ENCODE measurements around the gene AEN. TPM values are rescaled to one million over a fixed set of nuclear protein-coding genes. Genes with fewer than 3 reads are reported as not detected.

AEN gene
- total RNA-seq, 1 donor from 2014 or later, result 41.9 TPM

DNA sequence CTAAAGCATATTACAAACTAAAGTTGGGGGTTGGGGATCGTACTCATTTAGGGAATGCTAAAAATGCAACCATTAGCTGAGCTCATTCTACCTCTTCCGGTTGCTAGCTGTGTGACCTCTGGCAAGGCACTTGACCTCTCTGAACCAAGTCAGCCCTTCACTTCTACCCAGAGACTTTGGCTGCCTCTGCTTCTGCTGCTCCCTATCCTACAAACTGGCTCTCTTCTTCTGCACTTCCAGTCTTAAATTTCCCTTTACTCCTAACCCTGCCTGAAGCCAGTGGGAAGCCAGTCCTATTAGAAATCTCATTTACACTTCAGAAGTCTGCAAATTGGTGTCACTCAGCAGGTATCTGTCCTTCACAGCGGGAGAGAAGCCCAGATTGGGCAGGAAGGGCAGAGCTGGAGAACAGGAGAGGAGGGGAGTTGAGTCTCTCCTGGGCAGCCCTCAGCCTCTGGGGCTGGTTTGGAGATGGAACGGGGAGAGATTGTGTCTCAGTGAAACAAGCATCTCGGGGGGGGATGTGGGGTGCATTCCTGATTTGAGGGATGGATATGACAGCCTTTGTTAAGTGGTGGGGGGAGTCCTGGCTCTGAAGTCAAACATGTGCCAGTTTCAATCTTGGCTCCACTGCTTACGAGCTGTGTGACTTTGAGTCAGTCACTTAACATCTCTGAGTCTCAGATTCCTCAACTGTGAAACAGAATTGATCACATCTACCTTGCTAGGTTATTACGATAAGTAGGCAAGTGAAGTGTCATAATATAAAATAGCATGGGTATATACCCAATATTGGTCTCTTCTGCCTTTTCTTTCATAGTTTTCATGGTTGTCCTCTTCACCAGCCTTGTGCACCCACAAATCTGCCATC is 7.8 kb upstream of the AEN start:
- no peak overlapping the region for H3K4me3 Mint-ChIP-seq
- no peak overlapping the region for H3K27ac Mint-ChIP-seq
- H3K4me1 Mint-ChIP-seq, result peaks cover 8% of the 10 kb centered on the region
- DNase-seq (no peak), ATAC-seq (ENCODE audit: low read depth) (no peak)
- CTCF ChIA-PET, result interaction anchor here (0.6 kb wide), 1 partner anchor 15 kb away, joined by 3 read pairs; no protein-coding TSS in a partner anchor
- no peaks in the 10 kb centered on the region for H3K36me3 Mint-ChIP-seq (ENCODE audit: low read depth)
- TF ChIP-seq CTCF (IDR thresholded peaks at IDR 0.05), result no peak
- peaks cover 31% of the 10 kb centered on the region for H3K27me3 Mint-ChIP-seq
- no peaks in the 10 kb centered on the region for H3K9me3 Mint-ChIP-seq
- POLR2A ChIA-PET, result no interaction called here
- intact Hi-C loops (cut with micrococcal nuclease), result no loop called here

- peaks cover 8% of the 10 kb centered on the region for H3K4me1 Mint-ChIP-seq
- ChIA-PET CTCF (interaction anchor here (1.0 to 1.1 kb wide), 2 partner anchors 9 to 289 kb away, joined by 3 to 6 read pairs; no protein-coding TSS in a partner anchor), POLR2A (interaction anchor here (0.7 to 1.4 kb wide), 2 partner anchors 9 to 23 kb away, joined by 3 to 4 read pairs; partner anchors contain the start of gene ISG20)
- intact Hi-C loops (cut with micrococcal nuclease), result no loop called here
- no peak overlapping the region for H3K4me3 Mint-ChIP-seq
- peaks cover 14% of the 10 kb centered on the region for H3K27me3 Mint-ChIP-seq
- TF ChIP-seq CTCF (IDR thresholded peaks at IDR 0.05), result no peak
- ATAC-seq (ENCODE audit: low read depth), result peak; percentile 67
- H3K27ac Mint-ChIP-seq, result peak overlapping the region; percentile 68
- no peaks in the 10 kb centered on the region for H3K36me3 Mint-ChIP-seq (ENCODE audit: low read depth)
- no peak for DNase-seq
- no peaks in the 10 kb centered on the region for H3K9me3 Mint-ChIP-seq
These were observed 5.6 kb upstream of the AEN start for GRCh38 chr15:88615303-88616107.

DNA sequence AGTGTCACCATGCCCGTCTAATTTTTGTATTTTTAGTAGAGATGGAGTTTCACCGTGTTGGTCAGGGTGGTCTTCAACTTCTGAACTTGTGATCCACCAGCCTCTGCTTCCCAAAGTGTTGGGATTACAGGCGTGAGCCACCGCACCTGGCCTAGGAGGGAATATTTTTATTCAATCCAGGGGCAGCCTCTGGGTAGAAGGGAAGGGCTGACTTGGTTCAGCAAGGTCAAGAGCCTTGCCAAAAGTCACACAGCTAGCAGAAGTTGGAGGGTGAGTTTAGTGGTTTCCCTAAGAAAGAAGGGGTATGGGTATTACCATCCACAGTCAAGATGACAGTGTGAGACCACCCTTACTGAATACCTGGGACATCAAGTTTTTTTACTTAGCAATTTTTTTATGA is 4.9 kb upstream of the AEN start:
- Mint-ChIP-seq H3K4me1 (peaks cover 14% of the 10 kb centered on the region), H3K9me3 (no peaks in the 10 kb centered on the region), H3K27ac (peak overlapping the region; percentile 65), H3K4me3 (no peak overlapping the region), H3K36me3 (ENCODE audit: low read depth) (peaks cover 2% of the 10 kb centered on the region), H3K27me3 (peaks cover 13% of the 10 kb centered on the region)
- no peak for DNase-seq
- POLR2A ChIA-PET, result interaction anchor here (0.7 to 1.4 kb wide), 2 partner anchors 9 to 22 kb away, joined by 3 to 4 read pairs; partner anchors contain the start of gene ISG20
- no peak for ATAC-seq (ENCODE audit: low read depth)
- no peak for TF ChIP-seq CTCF (IDR thresholded peaks at IDR 0.05)
- intact Hi-C loops (cut with micrococcal nuclease), result no loop called here
- CTCF ChIA-PET, result interaction anchor here (1.0 kb wide), 1 partner anchor 288 kb away, joined by 3 read pairs; no protein-coding TSS in a partner anchor

GRCh38 chr15:88617031-88617722 is 4.0 kb upstream of the AEN start:
- DNase-seq (no peak), ATAC-seq (ENCODE audit: low read depth) (no peak)
- Mint-ChIP-seq H3K4me3 (no peak overlapping the region), H3K9me3 (no peaks in the 10 kb centered on the region), H3K36me3 (ENCODE audit: low read depth) (peaks cover 6% of the 10 kb centered on the region), H3K27me3 (peaks cover 10% of the 10 kb centered on the region), H3K4me1 (peaks cover 22% of the 10 kb centered on the region), H3K27ac (no peak overlapping the region)
- TF ChIP-seq CTCF (IDR thresholded peaks at IDR 0.05), result no peak
- intact Hi-C loops (cut with micrococcal nuclease), result no loop called here
- ChIA-PET CTCF (no interaction called here), POLR2A (no interaction called here)

Measured in activated B cell treated with CpG ODN at 0.5 μM for 24 hours (primary cell).